Ascending aorta (tissue), 2 donors: ENCODE results near the gene JAKMIP1. TPM values are rescaled to one million over a fixed set of nuclear protein-coding genes. Genes with fewer than 3 reads are reported as not detected.

ENCODE experiments used
- DNase-seq, 2 donors: peaks; one replicate each; pipeline ENCODE4 v3.0.0-alpha.2; 2019; ENCODE audit warnings: low spot score in 2 of 2
- H3K27ac ChIP-seq, 2 donors: fragments of 200-600 bp; sonication (generic); one replicate each; pipeline ENCODE4 v1.5.1; 2016 to 2017; ENCODE audit warnings: mild to moderate bottlenecking in 1 of 2
- H3K27me3 ChIP-seq: fragments of 200-600 bp; sonication (generic); one replicate; pipeline ENCODE4 v1.5.1; 2017
- H3K36me3 ChIP-seq, 2 donors: fragments of 200-600 bp; sonication (generic); one replicate each; pipeline ENCODE4 v1.5.1; 2016
- H3K4me1 ChIP-seq, 2 donors: fragments of 200-600 bp; sonication (generic); one replicate each; pipeline ENCODE4 v1.5.1; 2016 to 2017; ENCODE audit warnings: mild to moderate bottlenecking in 1 of 2
- H3K4me3 ChIP-seq, 2 donors: fragments of 200-600 bp; sonication (generic); one replicate each; pipeline ENCODE4 v1.5.1; 2016 to 2017; ENCODE audit warnings: mild to moderate bottlenecking in 1 of 2
- H3K9me3 ChIP-seq, 2 donors: fragments of 200-600 bp; sonication (generic); one replicate each; pipeline ENCODE4 v1.5.1; 2016
- intact Hi-C: fragments of 100-400 bp; cut with DNase I; formaldehyde crosslinking; loops from one replicate; pipeline ENCODE4 v1.15.1; 2023
- total RNA-seq: library from RNA; depleted of rRNA; stranded (reverse); fragments of >200 nt; gene quantifications from one replicate; pipeline ENCODE4 v1.1.0, GENCODE V29; 2016
- TF ChIP-seq, protein P1 (sequence below), 3 experiments: fragments of 200-600 bp in 2 of 3; fragments of 450-650 bp in 1 of 3; sonication (generic) in 2 of 3; IDR thresholded peaks; one replicate each; pipeline ENCODE4 v1.5.1; 2016 to 2019; ENCODE audit warnings: antibody characterized with exemption in 3 of 3, mild to moderate bottlenecking in 1 of 3, moderate library complexity in 1 of 3

Gene JAKMIP1
- total RNA-seq, 1 donor from 2014 or later, result not detected

DNA sequence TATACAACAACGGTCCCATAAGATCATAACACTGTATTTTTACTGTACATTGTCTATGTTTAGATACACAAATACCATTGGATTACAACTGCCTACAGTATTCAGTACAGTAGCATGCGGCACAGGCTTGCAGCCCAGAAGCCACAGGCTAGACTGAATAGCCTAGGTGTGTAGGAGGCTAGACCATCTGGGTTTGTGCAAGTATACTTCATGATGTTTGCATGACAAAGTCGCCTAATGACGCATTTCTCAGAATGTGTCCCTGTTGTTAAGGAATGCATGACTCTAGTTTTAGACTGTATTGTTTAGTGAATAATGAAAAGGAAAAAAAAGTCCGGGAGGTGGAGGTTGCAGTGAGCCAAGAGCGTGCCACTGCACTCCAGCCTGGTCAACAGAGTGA is 125.6 kb downstream of the JAKMIP1 start:
- intact Hi-C loops, result no loop called here
- TF ChIP-seq, protein P1, sequence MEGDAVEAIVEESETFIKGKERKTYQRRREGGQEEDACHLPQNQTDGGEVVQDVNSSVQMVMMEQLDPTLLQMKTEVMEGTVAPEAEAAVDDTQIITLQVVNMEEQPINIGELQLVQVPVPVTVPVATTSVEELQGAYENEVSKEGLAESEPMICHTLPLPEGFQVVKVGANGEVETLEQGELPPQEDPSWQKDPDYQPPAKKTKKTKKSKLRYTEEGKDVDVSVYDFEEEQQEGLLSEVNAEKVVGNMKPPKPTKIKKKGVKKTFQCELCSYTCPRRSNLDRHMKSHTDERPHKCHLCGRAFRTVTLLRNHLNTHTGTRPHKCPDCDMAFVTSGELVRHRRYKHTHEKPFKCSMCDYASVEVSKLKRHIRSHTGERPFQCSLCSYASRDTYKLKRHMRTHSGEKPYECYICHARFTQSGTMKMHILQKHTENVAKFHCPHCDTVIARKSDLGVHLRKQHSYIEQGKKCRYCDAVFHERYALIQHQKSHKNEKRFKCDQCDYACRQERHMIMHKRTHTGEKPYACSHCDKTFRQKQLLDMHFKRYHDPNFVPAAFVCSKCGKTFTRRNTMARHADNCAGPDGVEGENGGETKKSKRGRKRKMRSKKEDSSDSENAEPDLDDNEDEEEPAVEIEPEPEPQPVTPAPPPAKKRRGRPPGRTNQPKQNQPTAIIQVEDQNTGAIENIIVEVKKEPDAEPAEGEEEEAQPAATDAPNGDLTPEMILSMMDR (IDR thresholded peaks at IDR 0.05), result no peak
- H3K36me3 ChIP-seq, result no peaks in the 10 kb centered on the region
- H3K9me3 ChIP-seq, result no peaks in the 10 kb centered on the region
- H3K4me3 ChIP-seq, result no peak overlapping the region
- no peaks in the 10 kb centered on the region for H3K4me1 ChIP-seq
- H3K27ac ChIP-seq, result no peak overlapping the region
- H3K27me3 ChIP-seq, result no peaks in the 10 kb centered on the region
- DNase-seq, result no peak

DNA sequence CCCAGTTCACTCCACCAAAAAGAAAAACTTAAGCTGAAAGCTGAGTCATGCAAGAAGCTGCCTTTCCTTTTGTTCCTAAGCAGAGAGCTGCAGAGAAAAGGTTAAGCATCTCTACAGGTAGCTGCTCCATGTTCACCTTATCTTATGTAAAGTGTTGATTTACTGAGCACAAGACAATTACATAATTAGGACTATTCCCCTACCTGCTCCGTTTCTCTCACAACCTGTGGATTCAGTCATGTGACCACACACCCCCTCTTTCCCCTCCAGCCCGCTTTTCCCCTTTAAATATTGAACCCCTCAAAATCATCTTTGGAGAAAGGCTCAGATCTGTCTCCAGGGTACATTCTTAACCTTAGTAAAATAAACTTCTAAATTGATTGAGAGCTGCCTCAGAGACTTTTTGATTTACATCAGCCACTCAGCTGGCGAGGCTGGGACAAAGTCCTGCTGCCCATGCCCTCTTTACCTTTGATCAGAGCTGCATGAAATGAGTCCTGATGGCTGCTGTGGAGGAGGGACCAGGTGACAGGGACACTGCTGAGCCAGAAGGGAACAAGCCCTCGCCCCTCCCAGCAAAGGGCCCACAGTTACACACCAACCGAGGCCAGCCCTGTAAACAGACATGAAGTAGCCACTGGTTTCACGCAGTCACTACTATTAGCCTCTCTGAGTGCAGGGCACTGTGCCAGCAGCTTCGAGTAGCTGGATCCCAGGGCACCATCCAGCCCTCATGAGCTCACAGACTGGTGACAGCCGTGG is 128.2 kb downstream of the JAKMIP1 start:
- H3K4me3 ChIP-seq, result no peak overlapping the region
- no peak for DNase-seq
- intact Hi-C loops, result no loop called here

GRCh38 chr4:6071191-6071958 is 129.0 kb downstream of the JAKMIP1 start:
- Histone ChIP-seq H3K27me3 (no peaks in the 10 kb centered on the region), H3K4me3 (no peak overlapping the region), H3K36me3 (no peaks in the 10 kb centered on the region), H3K27ac (no peak overlapping the region), H3K4me1 (no peaks in the 10 kb centered on the region), H3K9me3 (no peaks in the 10 kb centered on the region)
- no peak for DNase-seq
- intact Hi-C loops, result no loop called here
- TF ChIP-seq, protein P1 (IDR thresholded peaks at IDR 0.05), result no peak

More for the DNA sequence above, 128.2 kb downstream of the JAKMIP1 start:
- no peak overlapping the region for H3K27ac ChIP-seq
- TF ChIP-seq, protein P1 (IDR thresholded peaks at IDR 0.05), result no peak
- H3K9me3 ChIP-seq, result no peaks in the 10 kb centered on the region
- H3K27me3 ChIP-seq, result no peaks in the 10 kb centered on the region
- H3K4me1 ChIP-seq, result no peaks in the 10 kb centered on the region
- H3K36me3 ChIP-seq, result no peaks in the 10 kb centered on the region

DNA sequence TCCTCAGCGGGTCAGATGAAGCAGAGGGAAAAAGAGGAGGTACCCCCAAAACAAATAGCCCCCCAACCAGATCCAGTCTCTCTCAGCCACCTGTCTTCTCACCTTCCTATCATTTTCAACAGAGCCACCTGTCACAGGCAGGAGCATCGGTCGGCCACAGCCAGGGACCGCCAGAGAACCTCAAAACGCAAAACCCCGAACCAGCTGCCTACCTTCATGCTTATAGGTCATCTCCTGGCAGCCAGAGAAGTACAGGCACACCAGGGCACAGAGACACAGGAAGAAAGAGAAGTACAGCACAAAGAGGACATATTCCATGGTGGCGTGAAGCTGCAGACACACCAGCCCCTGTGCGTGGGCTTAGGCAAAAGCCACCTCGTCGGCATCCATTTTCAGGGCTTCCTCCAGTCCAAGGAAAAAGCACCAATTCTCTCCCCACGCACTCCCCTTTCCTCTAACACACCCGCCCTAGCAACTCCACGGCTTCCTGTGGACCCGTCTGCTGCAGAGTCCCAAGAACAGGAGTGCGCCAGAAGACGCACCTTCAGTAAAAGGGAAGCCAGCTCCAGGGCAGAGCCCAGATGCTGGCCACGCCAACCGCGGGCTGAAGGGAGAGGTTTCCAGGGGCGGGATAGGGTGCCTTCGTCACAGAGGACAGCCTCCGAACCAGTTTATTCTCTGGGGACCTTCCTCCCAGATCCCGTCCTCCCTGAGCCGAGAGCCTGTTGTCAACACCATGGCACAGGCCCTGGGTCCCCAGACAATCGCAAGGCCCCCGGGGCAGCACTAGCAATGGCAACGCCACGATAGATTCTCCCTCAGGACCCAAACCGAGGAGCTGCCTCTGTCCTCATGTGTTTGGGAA is 130.3 kb downstream of the JAKMIP1 start:
- no peak overlapping the region for H3K4me3 ChIP-seq
- TF ChIP-seq, protein P1 (IDR thresholded peaks at IDR 0.05), result no peak
- intact Hi-C loops, result no loop called here
- H3K4me1 ChIP-seq, result no peaks in the 10 kb centered on the region
- no peaks in the 10 kb centered on the region for H3K27me3 ChIP-seq
- no peak for DNase-seq
- H3K9me3 ChIP-seq, result no peaks in the 10 kb centered on the region
- no peaks in the 10 kb centered on the region for H3K36me3 ChIP-seq
- H3K27ac ChIP-seq, result no peak overlapping the region

- no peaks in the 10 kb centered on the region for H3K9me3 ChIP-seq
- DNase-seq, result no peak
- no peaks in the 10 kb centered on the region for H3K4me1 ChIP-seq
- intact Hi-C loops, result no loop called here
- H3K36me3 ChIP-seq, result no peaks in the 10 kb centered on the region
- no peak overlapping the region for H3K27ac ChIP-seq
- H3K27me3 ChIP-seq, result no peaks in the 10 kb centered on the region
- H3K4me3 ChIP-seq, result no peak overlapping the region
- TF ChIP-seq, protein P1 (IDR thresholded peaks at IDR 0.05), result no peak
Observed at GRCh38 chr4:6068986-6069385, 131.4 kb downstream of the JAKMIP1 start.
